ENCODE measurements around the gene ACVRL1. TPM values are rescaled to one million over a fixed set of nuclear protein-coding genes. Genes with fewer than 3 reads are reported as not detected.

The ACVRL1 gene
- total RNA-seq, 1 experiment from 2014 or later: not detected

DNA sequence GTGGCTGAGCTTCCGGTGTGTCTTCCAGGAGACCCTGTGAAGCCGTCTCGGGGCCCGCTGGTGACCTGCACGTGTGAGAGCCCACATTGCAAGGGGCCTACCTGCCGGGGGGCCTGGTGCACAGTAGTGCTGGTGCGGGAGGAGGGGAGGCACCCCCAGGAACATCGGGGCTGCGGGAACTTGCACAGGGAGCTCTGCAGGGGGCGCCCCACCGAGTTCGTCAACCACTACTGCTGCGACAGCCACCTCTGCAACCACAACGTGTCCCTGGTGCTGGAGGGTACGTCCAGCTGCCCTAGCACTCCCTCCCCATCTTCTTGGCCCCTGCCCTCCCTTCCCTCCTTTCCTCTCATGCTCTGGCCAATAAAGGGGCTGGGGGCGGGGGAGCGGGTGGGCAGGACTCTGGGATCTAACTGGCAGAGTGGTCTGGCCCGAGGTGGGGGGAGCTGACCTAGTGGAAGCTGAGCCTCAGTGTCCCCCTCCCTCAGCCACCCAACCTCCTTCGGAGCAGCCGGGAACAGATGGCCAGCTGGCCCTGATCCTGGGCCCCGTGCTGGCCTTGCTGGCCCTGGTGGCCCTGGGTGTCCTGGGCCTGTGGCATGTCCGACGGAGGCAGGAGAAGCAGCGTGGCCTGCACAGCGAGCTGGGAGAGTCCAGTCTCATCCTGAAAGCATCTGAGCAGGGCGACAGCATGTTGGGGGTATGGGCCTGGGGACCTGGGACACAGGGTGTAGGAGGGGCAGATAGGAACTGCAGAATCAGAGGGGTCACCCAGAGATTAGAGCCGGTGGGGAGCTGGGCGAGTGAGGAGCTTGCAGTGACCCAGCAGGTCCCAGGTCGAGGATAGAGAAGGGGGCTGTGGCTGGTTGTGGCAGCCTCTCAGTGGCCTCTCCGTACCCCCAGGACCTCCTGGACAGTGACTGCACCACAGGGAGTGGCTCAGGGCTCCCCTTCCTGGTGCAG is 6.0 kb downstream of the ACVRL1 start:
- intact Hi-C loops (cut with micrococcal nuclease; ENCODE audit: unreplicated experiment): no loop called here
- Histone ChIP-seq H3F3A (ENCODE audit: insufficient read depth, low read depth) (no peaks in the 10 kb centered on the region), H3K4me2 (no peak overlapping the region), H3K27me3 (ENCODE audit: insufficient read depth, low read depth) (peaks cover 38% of the 10 kb centered on the region), H4K20me1 (ENCODE audit: insufficient read depth) (no peaks in the 10 kb centered on the region), H2AFZ (no peak overlapping the region), H3K4me1 (replicated peaks; ENCODE audit: insufficient read depth) (no peaks in the 10 kb centered on the region), H3K79me2 (ENCODE audit: low read depth) (no peaks in the 10 kb centered on the region), H3K9me3 (ENCODE audit: insufficient read depth, low read depth) (no peaks in the 10 kb centered on the region), H3K9me2 (ENCODE audit: insufficient read depth) (no peaks in the 10 kb centered on the region), H3K36me3 (ENCODE audit: low read depth) (no peaks in the 10 kb centered on the region), H3K27ac (no peak overlapping the region), H3K4me3 (no peak overlapping the region)
- ChIA-PET CTCF (interaction anchor here (0.6 kb wide), 1 partner anchor 110 kb away, joined by 10 read pairs; no protein-coding TSS in a partner anchor), POLR2A (ENCODE audit: unreplicated experiment) (interaction anchor here (0.6 kb wide), 1 partner anchor 1752 kb away, joined by 8 read pairs; no protein-coding TSS in a partner anchor)
- no peak for TF ChIP-seq EZH2 (IDR thresholded peaks at IDR 0.05; ENCODE audit: low read depth)
- TF ChIP-seq, protein P1, sequence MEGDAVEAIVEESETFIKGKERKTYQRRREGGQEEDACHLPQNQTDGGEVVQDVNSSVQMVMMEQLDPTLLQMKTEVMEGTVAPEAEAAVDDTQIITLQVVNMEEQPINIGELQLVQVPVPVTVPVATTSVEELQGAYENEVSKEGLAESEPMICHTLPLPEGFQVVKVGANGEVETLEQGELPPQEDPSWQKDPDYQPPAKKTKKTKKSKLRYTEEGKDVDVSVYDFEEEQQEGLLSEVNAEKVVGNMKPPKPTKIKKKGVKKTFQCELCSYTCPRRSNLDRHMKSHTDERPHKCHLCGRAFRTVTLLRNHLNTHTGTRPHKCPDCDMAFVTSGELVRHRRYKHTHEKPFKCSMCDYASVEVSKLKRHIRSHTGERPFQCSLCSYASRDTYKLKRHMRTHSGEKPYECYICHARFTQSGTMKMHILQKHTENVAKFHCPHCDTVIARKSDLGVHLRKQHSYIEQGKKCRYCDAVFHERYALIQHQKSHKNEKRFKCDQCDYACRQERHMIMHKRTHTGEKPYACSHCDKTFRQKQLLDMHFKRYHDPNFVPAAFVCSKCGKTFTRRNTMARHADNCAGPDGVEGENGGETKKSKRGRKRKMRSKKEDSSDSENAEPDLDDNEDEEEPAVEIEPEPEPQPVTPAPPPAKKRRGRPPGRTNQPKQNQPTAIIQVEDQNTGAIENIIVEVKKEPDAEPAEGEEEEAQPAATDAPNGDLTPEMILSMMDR (conservative IDR thresholded peaks at IDR 0.05): no peak
- DNase-seq: no peak
- no TSS peak for BruUV-seq (replicated peaks)

DNA sequence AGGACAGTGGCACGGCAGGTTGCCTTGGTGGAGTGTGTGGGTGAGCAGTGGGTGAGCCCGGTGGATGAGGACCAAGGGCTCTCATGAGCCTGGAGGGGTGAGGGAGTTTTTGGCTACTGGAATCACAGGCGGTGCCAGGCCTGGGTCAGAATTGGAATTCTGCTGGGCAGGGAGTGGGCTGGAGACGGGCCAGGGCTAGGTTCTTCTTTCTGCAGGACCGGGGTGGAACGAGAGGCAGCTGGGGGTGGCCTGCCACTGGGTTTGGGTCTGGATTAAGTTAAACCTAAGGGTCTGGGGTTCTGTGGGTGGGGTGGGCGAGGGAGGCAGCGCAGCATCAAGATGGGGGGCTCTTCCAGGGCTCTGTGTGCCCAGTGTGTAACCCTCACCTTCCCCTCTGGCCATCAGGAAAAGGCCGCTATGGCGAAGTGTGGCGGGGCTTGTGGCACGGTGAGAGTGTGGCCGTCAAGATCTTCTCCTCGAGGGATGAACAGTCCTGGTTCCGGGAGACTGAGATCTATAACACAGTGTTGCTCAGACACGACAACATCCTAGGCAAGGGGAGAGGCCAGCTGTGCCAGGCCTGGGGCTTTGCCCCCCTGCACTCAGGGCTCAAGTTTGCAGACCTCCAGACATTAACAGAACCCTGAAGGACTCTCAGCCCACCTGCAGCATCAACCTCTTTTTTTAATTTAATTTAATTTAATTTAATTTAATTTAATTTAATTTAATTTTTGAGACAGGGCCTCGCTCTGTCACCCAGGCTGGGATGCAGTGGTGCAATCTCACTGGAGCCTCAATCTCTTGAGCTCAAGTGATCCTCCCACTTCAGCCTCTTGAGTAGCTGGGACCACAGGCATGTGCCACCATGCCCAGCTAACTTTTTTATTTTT is 7.0 kb downstream of the ACVRL1 start:
- no peaks in the 10 kb centered on the region for H4K20me1 ChIP-seq (ENCODE audit: insufficient read depth)
- H3F3A ChIP-seq (ENCODE audit: insufficient read depth, low read depth): no peaks in the 10 kb centered on the region
- no peaks in the 10 kb centered on the region for H3K36me3 ChIP-seq (ENCODE audit: low read depth)
- intact Hi-C loops (cut with micrococcal nuclease; ENCODE audit: unreplicated experiment): no loop called here
- TF ChIP-seq, protein P1 (conservative IDR thresholded peaks at IDR 0.05): no peak
- TF ChIP-seq EZH2 (IDR thresholded peaks at IDR 0.05; ENCODE audit: low read depth): no peak
- BruUV-seq (replicated peaks): no TSS peak
- no peak overlapping the region for H3K4me2 ChIP-seq
- no peak overlapping the region for H3K4me3 ChIP-seq
- DNase-seq: no peak
- H3K9me2 ChIP-seq (ENCODE audit: insufficient read depth): no peaks in the 10 kb centered on the region
- CTCF ChIA-PET: no interaction called here
- H3K27ac ChIP-seq: no peak overlapping the region
- no peaks in the 10 kb centered on the region for H3K9me3 ChIP-seq (ENCODE audit: insufficient read depth, low read depth)
- no peaks in the 10 kb centered on the region for H3K79me2 ChIP-seq (ENCODE audit: low read depth)
- no peak overlapping the region for H2AFZ ChIP-seq
- POLR2A ChIA-PET (ENCODE audit: unreplicated experiment): interaction anchor here (0.6 kb wide), 1 partner anchor 1753 kb away, joined by 8 read pairs; no protein-coding TSS in a partner anchor
- no peaks in the 10 kb centered on the region for H3K4me1 ChIP-seq (replicated peaks; ENCODE audit: insufficient read depth)
- peaks cover 29% of the 10 kb centered on the region for H3K27me3 ChIP-seq (ENCODE audit: insufficient read depth, low read depth)

DNA sequence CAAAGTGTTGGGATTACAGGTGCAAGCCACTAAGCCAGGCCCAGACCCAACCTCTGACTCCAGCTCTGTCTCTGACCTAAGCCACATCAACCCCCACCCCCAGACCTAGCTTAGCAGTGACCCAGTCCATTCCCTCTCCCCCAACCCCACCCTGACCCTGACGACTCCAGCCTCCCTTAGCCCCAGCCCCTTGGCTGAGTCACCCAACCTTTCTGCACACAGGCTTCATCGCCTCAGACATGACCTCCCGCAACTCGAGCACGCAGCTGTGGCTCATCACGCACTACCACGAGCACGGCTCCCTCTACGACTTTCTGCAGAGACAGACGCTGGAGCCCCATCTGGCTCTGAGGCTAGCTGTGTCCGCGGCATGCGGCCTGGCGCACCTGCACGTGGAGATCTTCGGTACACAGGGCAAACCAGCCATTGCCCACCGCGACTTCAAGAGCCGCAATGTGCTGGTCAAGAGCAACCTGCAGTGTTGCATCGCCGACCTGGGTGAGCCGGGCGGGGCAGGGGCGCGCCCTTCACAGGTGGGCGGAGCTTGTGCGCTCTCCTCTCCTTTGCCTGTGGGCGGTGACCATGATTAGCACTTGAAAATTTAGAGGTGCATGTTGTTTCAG is 7.8 kb downstream of the ACVRL1 start:
- no peaks in the 10 kb centered on the region for H4K20me1 ChIP-seq (ENCODE audit: insufficient read depth)
- ChIA-PET CTCF (no interaction called here), POLR2A (ENCODE audit: unreplicated experiment) (no interaction called here)
- TF ChIP-seq, protein P1 (conservative IDR thresholded peaks at IDR 0.05): no peak
- no peak for TF ChIP-seq EZH2 (IDR thresholded peaks at IDR 0.05; ENCODE audit: low read depth)
- peaks cover 21% of the 10 kb centered on the region for H3K27me3 ChIP-seq (ENCODE audit: insufficient read depth, low read depth)
- H3K9me2 ChIP-seq (ENCODE audit: insufficient read depth): no peaks in the 10 kb centered on the region
- no peaks in the 10 kb centered on the region for H3K79me2 ChIP-seq (ENCODE audit: low read depth)
- H3K4me1 ChIP-seq (replicated peaks; ENCODE audit: insufficient read depth): no peaks in the 10 kb centered on the region
- no peaks in the 10 kb centered on the region for H3K36me3 ChIP-seq (ENCODE audit: low read depth)
- no peak for DNase-seq
- H2AFZ ChIP-seq: no peak overlapping the region
- no peak overlapping the region for H3K4me2 ChIP-seq
- no TSS peak for BruUV-seq (replicated peaks)
- no peaks in the 10 kb centered on the region for H3F3A ChIP-seq (ENCODE audit: insufficient read depth, low read depth)
- intact Hi-C loops (cut with micrococcal nuclease; ENCODE audit: unreplicated experiment): no loop called here
- no peak overlapping the region for H3K27ac ChIP-seq
- no peak overlapping the region for H3K4me3 ChIP-seq
- no peaks in the 10 kb centered on the region for H3K9me3 ChIP-seq (ENCODE audit: insufficient read depth, low read depth)

Data from PC-9 (cell line).